Endodermal cell (in vitro differentiated cells): ENCODE measurements around the gene FAM222B. TPM values are rescaled to one million over a fixed set of nuclear protein-coding genes. Genes with fewer than 3 reads are reported as not detected.
"Not testable (repeated sequence)": the region's sequence is repeated elsewhere in the genome, so short reads cannot be mapped to it uniquely, and the experiment has no call there.

Experiments used
- DNase-seq: peaks from one replicate; pipeline ENCODE4 v3.0.0-alpha.2; 2017
- H3K27ac ChIP-seq: 2 replicates; pipeline ENCODE4 v1.5.1; 2013; ENCODE audit warnings: mild to moderate bottlenecking, low read depth, low read length, moderate library complexity
- H3K27me3 ChIP-seq: 2 replicates; pipeline ENCODE4 v1.6.1; 2013; ENCODE audit warnings: mild to moderate bottlenecking, low read length, moderate library complexity; ENCODE audit not compliant: insufficient read depth, control insufficient read depth, poor library complexity, severe bottlenecking
- H3K36me3 ChIP-seq: 2 replicates; pipeline ENCODE4 v1.7.0; 2013; ENCODE audit warnings: mild to moderate bottlenecking, low read length, moderate library complexity; ENCODE audit not compliant: control insufficient read depth, insufficient read depth
- H3K4me1 ChIP-seq: one replicate; pipeline ENCODE4 v1.7.0; 2013; ENCODE audit warnings: low read length; ENCODE audit not compliant: control insufficient read depth, insufficient read depth
- H3K4me3 ChIP-seq: 2 replicates; pipeline ENCODE4 v1.5.1; 2013; ENCODE audit warnings: mild to moderate bottlenecking, low read length, moderate library complexity
- H3K9ac ChIP-seq: 2 replicates; pipeline ENCODE4 v1.6.1; 2013; ENCODE audit warnings: mild to moderate bottlenecking, low read length, moderate library complexity; ENCODE audit not compliant: poor library complexity, severe bottlenecking; ENCODE audit errors: extremely low read depth
- H3K9me3 ChIP-seq: 2 replicates; pipeline ENCODE4 v1.6.1; 2013; ENCODE audit warnings: mild to moderate bottlenecking, low read length, moderate library complexity; ENCODE audit not compliant: control insufficient read depth
- H3K27ac Mint-ChIP-seq: 2 replicates; pipeline ENCODE4 v1.8.0; 2020; ENCODE audit warnings: mixed read lengths
- H3K27me3 Mint-ChIP-seq: 2 replicates; pipeline ENCODE4 v1.8.0; 2021; ENCODE audit warnings: mild to moderate bottlenecking, mixed read lengths; ENCODE audit not compliant: insufficient read depth
- H3K36me3 Mint-ChIP-seq: 2 replicates; pipeline ENCODE4 v1.8.0; 2020; ENCODE audit warnings: low read depth, mixed read lengths
- H3K4me1 Mint-ChIP-seq: 2 replicates; pipeline ENCODE4 v1.8.0; 2020; ENCODE audit warnings: mixed read lengths
- H3K4me3 Mint-ChIP-seq: 2 replicates; pipeline ENCODE4 v1.8.0; 2020; ENCODE audit warnings: mild to moderate bottlenecking, moderate library complexity, mixed read lengths
- H3K9me3 Mint-ChIP-seq: 2 replicates; pipeline ENCODE4 v1.8.0; 2020; ENCODE audit warnings: mild to moderate bottlenecking, mixed read lengths
- CTCF ChIP-seq: fragments of 200-600 bp; sonication (generic); conservative IDR thresholded peaks from 2 replicates; pipeline ENCODE4 v1.5.0; 2021; ENCODE audit warnings: antibody characterized with exemption, mild to moderate bottlenecking
- WGBS, 2 experiments: methylation state at CpG; one replicate each; pipeline versions ENCODE4 v1.1.5 to v1.1.7; 2013; ENCODE audit warnings: missing lambda C conversion rate in 2 of 2, mixed read lengths in 1 of 2; ENCODE audit not compliant: insufficient coverage in 1 of 2, insufficient read length in 1 of 2; 5-methylcytosine and 5-hydroxymethylcytosine counted together
- total RNA-seq, 2 donors: library from RNA; stranded (reverse); fragmentation: NEBNext Ultra II Directional in 1 of 2; extraction: Animal tissue kit (Norgen Biotek cat#: 25700) in 1 of 2; gene quantifications; 2 replicates in 1 of 2; 3 replicates in 1 of 2; pipeline ENCODE4 v1.2.1, GENCODE V29; 2021

The FAM222B gene
- total RNA-seq, 2 donors from 2014 or later: 59.2 to 75.7 TPM

GRCh38 chr17:28737316-28737715 is 105.3 kb downstream of the FAM222B start:
- no peak overlapping the region for H3K27ac Mint-ChIP-seq
- no peak overlapping the region for H3K4me3 ChIP-seq
- H3K27me3 Mint-ChIP-seq: no peaks in the 10 kb centered on the region
- H3K36me3 Mint-ChIP-seq: peaks cover 34% of the 10 kb centered on the region
- H3K9me3 Mint-ChIP-seq: no peaks in the 10 kb centered on the region
- H3K4me3 Mint-ChIP-seq: no peak overlapping the region
- no peaks in the 10 kb centered on the region for H3K4me1 Mint-ChIP-seq
- H3K9me3 ChIP-seq: no peaks in the 10 kb centered on the region
- H3K36me3 ChIP-seq: peaks cover 7% of the 10 kb centered on the region
- H3K9ac ChIP-seq: no peak overlapping the region
- no peak for TF ChIP-seq CTCF
- no peak for DNase-seq
- H3K27ac ChIP-seq: no peak overlapping the region
- WGBS, 2 experiments: 96 to 100% methylated on average over 9 to 12 of the region's 12 CpGs
- H3K4me1 ChIP-seq: no peaks in the 10 kb centered on the region
- H3K27me3 ChIP-seq: no peaks in the 10 kb centered on the region

- H3K9me3 Mint-ChIP-seq, H3K27me3 ChIP-seq, H3K4me3 ChIP-seq, H3K4me1 Mint-ChIP-seq, H3K9ac ChIP-seq, H3K27ac ChIP-seq, H3K36me3 ChIP-seq, DNase-seq, H3K9me3 ChIP-seq, H3K27ac Mint-ChIP-seq, H3K4me3 Mint-ChIP-seq, H3K4me1 ChIP-seq, H3K27me3 Mint-ChIP-seq: not testable (repeated sequence)
- peaks cover 34% of the 10 kb centered on the region for H3K36me3 Mint-ChIP-seq
- 96 to 100% methylated on average over 2 to 4 of the region's 8 CpGs for WGBS, 2 experiments
Measured at GRCh38 chr17:28735913-28736769, 106.4 kb downstream of the FAM222B start.

- no peak for DNase-seq
- Mint-ChIP-seq H3K4me1 (no peaks in the 10 kb centered on the region), H3K27me3 (no peaks in the 10 kb centered on the region), H3K9me3 (no peaks in the 10 kb centered on the region), H3K36me3 (peaks cover 30% of the 10 kb centered on the region), H3K27ac (no peak overlapping the region), H3K4me3 (no peak overlapping the region)
- H3K9me3 ChIP-seq: no peaks in the 10 kb centered on the region
- H3K9ac ChIP-seq: no peak overlapping the region
- WGBS, 2 experiments: 83 to 100% methylated on average over 5 of the region's 5 CpGs
- TF ChIP-seq CTCF: no peak
- no peak overlapping the region for H3K4me3 ChIP-seq
- H3K4me1 ChIP-seq: no peaks in the 10 kb centered on the region
- peaks cover 7% of the 10 kb centered on the region for H3K36me3 ChIP-seq
- H3K27ac ChIP-seq: no peak overlapping the region
- H3K27me3 ChIP-seq: no peaks in the 10 kb centered on the region
Measured at GRCh38 chr17:28735242-28735722, 107.3 kb downstream of the FAM222B start.
